Measurements from ENCODE around the gene THG1L. TPM values are rescaled to one million over a fixed set of nuclear protein-coding genes. Genes with fewer than 3 reads are reported as not detected.
"Not testable (repeated sequence)": the region's sequence is repeated elsewhere in the genome, so short reads cannot be mapped to it uniquely, and the experiment has no call there.

The THG1L gene
- total RNA-seq (2022) (11.0 and 16.2 TPM in 2 replicates), Bru-seq, nascent RNA (percentile 71 among the genes with signal in this experiment), BruChase-seq, experiment 1, labeled RNA remaining after a 6-hour chase (percentile 71 among the genes with signal in this experiment), BruChase-seq, experiment 2, labeled RNA remaining after a 2-hour chase (percentile 75 among the genes with signal in this experiment)
- long read RNA-seq, transcript THG1L-201 (6 exons, 3,107 nt): major isoform, 23 of 33 reads
- long read RNA-seq, partial matches to known transcripts: 5 of 33 reads
- long read RNA-seq, other reads (novel, unspliced or antisense): 5 of 33 reads

DNA sequence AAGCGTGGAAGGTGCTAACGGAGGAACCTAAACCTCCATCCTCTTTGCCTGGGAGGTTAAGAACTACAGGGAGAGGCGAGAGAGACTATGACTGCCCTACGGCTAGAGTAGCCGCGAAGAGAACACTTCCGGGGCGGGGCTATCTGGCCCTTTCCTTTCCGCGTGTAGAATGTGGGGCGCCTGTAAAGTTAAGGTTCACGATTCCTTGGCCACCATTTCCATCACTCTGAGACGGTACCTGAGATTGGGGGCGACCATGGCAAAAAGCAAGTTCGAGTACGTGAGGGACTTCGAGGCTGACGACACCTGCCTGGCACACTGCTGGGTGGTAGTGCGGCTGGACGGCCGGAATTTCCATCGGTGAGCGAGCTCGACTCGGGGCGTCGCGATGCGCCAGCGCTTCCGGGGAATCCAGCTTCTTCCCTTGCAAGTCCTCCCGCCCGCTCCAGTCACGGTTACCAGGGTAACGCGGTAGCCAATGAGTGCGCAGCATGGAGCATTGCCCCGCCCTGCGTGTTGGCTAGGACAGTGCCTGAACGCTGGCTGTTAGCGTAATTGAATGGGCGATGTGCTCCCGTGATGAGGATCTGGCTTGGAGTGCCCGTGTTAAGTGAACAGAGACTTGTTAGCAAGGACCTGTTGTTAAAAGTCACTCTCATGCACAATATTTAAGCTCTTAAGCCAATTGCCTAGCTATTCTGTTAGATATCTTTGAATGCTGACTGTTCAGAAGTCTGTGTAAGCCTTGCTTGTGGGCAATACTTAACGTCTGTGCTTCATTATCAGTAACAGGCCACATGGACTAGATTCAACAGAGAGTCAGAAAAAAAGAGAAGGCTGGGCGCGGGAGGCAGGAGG, at the start of gene THG1L:
THG1L (plus strand) TSS at position 149 of the 858 bp plus-strand sequence; CDS start at position 170, 21 bp downstream.
- Mint-ChIP-seq H3K27ac (ENCODE audit: unreplicated experiment) (peak within 1 kb of the TSS; percentile 97), H3K4me1 (ENCODE audit: low read depth, unreplicated experiment) (peaks cover 9% of the 10 kb centered on the region), H3K4me3 (ENCODE audit: low read depth, unreplicated experiment) (peak within 1 kb of the TSS; percentile 89), H3K9me3 (ENCODE audit: low read depth, unreplicated experiment) (no peaks in the 10 kb centered on the region), H3K36me3 (ENCODE audit: insufficient read depth, unreplicated experiment) (peaks cover 16% of the 10 kb centered on the region), H3K27me3 (ENCODE audit: unreplicated experiment) (no peaks in the 10 kb centered on the region)
- intact Hi-C loops (cut with micrococcal nuclease; ENCODE audit: unreplicated experiment): no loop called here
- peak; percentile 99 for DNase-seq
- TF ChIP-seq, protein P1, sequence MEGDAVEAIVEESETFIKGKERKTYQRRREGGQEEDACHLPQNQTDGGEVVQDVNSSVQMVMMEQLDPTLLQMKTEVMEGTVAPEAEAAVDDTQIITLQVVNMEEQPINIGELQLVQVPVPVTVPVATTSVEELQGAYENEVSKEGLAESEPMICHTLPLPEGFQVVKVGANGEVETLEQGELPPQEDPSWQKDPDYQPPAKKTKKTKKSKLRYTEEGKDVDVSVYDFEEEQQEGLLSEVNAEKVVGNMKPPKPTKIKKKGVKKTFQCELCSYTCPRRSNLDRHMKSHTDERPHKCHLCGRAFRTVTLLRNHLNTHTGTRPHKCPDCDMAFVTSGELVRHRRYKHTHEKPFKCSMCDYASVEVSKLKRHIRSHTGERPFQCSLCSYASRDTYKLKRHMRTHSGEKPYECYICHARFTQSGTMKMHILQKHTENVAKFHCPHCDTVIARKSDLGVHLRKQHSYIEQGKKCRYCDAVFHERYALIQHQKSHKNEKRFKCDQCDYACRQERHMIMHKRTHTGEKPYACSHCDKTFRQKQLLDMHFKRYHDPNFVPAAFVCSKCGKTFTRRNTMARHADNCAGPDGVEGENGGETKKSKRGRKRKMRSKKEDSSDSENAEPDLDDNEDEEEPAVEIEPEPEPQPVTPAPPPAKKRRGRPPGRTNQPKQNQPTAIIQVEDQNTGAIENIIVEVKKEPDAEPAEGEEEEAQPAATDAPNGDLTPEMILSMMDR (IDR thresholded peaks at IDR 0.05; ENCODE audit: unreplicated experiment): no peak
- TSS peak; percentile 81 for BruUV-seq (replicated peaks)
- CTCF ChIA-PET: interaction anchor here (0.6 to 1.0 kb wide), 8 partner anchors 12 to 403 kb away, joined by 3 to 10 read pairs (median 4); partner anchors contain the start of gene LSM11

- no TSS peak for BruUV-seq (replicated peaks)
- TF ChIP-seq, protein P1 (IDR thresholded peaks at IDR 0.05; ENCODE audit: unreplicated experiment): no peak
- no peaks in the 10 kb centered on the region for H3K4me1 Mint-ChIP-seq (ENCODE audit: low read depth, unreplicated experiment)
- H3K9me3 Mint-ChIP-seq (ENCODE audit: low read depth, unreplicated experiment): no peaks in the 10 kb centered on the region
- DNase-seq: no peak
- H3K4me3 Mint-ChIP-seq (ENCODE audit: low read depth, unreplicated experiment): no peak overlapping the region
- H3K36me3 Mint-ChIP-seq (ENCODE audit: insufficient read depth, unreplicated experiment): no peaks in the 10 kb centered on the region
- intact Hi-C loops (cut with micrococcal nuclease; ENCODE audit: unreplicated experiment): no loop called here
- CTCF ChIA-PET: interaction anchor here (0.7 kb wide), 2 partner anchors 36 to 127 kb away, joined by 3 to 9 read pairs; no protein-coding TSS in a partner anchor
- no peak overlapping the region for H3K27ac Mint-ChIP-seq (ENCODE audit: unreplicated experiment)
- no peaks in the 10 kb centered on the region for H3K27me3 Mint-ChIP-seq (ENCODE audit: unreplicated experiment)
Observed at GRCh38 chr5:157682257-157682656, 49.0 kb upstream of the THG1L start.

- BruUV-seq (replicated peaks); H3K4me3 Mint-ChIP-seq (ENCODE audit: low read depth, unreplicated experiment); CTCF ChIA-PET: not testable (repeated sequence)
Observed at GRCh38 chr5:157686276-157687197, 44.7 kb upstream of the THG1L start.

GRCh38 chr5:157687198-157687554, 44.0 kb upstream of the THG1L start:
- Mint-ChIP-seq H3K27ac (ENCODE audit: unreplicated experiment) (no peak overlapping the region), H3K27me3 (ENCODE audit: unreplicated experiment) (no peaks in the 10 kb centered on the region), H3K4me1 (ENCODE audit: low read depth, unreplicated experiment) (no peaks in the 10 kb centered on the region), H3K4me3 (ENCODE audit: low read depth, unreplicated experiment) (no peak overlapping the region), H3K36me3 (ENCODE audit: insufficient read depth, unreplicated experiment) (no peaks in the 10 kb centered on the region), H3K9me3 (ENCODE audit: low read depth, unreplicated experiment) (peaks cover 3% of the 10 kb centered on the region)
- intact Hi-C loops (cut with micrococcal nuclease; ENCODE audit: unreplicated experiment): no loop called here
- CTCF ChIA-PET: no interaction called here
- TF ChIP-seq, protein P1 (IDR thresholded peaks at IDR 0.05; ENCODE audit: unreplicated experiment): no peak
- no peak for DNase-seq
- BruUV-seq (replicated peaks): no TSS peak

More at GRCh38 chr5:157686276-157687197, 44.7 kb upstream of the THG1L start:
- H3K27ac Mint-ChIP-seq (ENCODE audit: unreplicated experiment); H3K27me3 Mint-ChIP-seq (ENCODE audit: unreplicated experiment); DNase-seq; intact Hi-C loops (cut with micrococcal nuclease; ENCODE audit: unreplicated experiment); H3K4me1 Mint-ChIP-seq (ENCODE audit: low read depth, unreplicated experiment); H3K9me3 Mint-ChIP-seq (ENCODE audit: low read depth, unreplicated experiment); H3K36me3 Mint-ChIP-seq (ENCODE audit: insufficient read depth, unreplicated experiment): not testable (repeated sequence)

Data from Calu3 (cell line).